ENCODE data around the gene MBNL1. TPM values are rescaled to one million over a fixed set of nuclear protein-coding genes. Genes with fewer than 3 reads are reported as not detected.
"Not testable (repeated sequence)": the region's sequence is repeated elsewhere in the genome, so short reads cannot be mapped to it uniquely, and the experiment has no call there.

The MBNL1 gene
- total RNA-seq, 1 donor from 2014 or later, result 178 TPM

GRCh38 chr3:152404976-152405375, 136.2 kb downstream of the MBNL1 start:
- intact Hi-C loops (cut with DNase I), result loop anchor here (5.0 to 10.0 kb wide), 2 partner anchors 32 to 140 kb away; partner anchors contain the start of gene MBNL1
- DNase-seq (ENCODE audit: low spot score), result no peak

GRCh38 chr3:152405915-152406802, 137.4 kb downstream of the MBNL1 start:
- intact Hi-C loops (cut with DNase I), result loop anchor here (10.0 kb wide), 1 partner anchor 141 kb away; the partner anchor contains the start of gene MBNL1

GRCh38 chr3:152413240-152413639, 144.5 kb downstream of the MBNL1 start:
- intact Hi-C loops (cut with DNase I), result no loop called here
- DNase-seq (ENCODE audit: low spot score), result no peak

More at GRCh38 chr3:152405915-152406802, 137.4 kb downstream of the MBNL1 start:
- no peak for DNase-seq (ENCODE audit: low spot score)

- DNase-seq (ENCODE audit: low spot score), result no peak
- intact Hi-C loops (cut with DNase I), result loop anchor here (2.0 kb wide), 1 partner anchor 14 kb away; no protein-coding TSS in a partner anchor
Observed at GRCh38 chr3:152416808-152417580, 148.3 kb downstream of the MBNL1 start.

GRCh38 chr3:152419748-152420147, 151.0 kb downstream of the MBNL1 start:
- intact Hi-C loops (cut with DNase I), result no loop called here
- no peak for DNase-seq (ENCODE audit: low spot score)

GRCh38 chr3:152421162-152421561, 152.4 kb downstream of the MBNL1 start:
- no peak for DNase-seq (ENCODE audit: low spot score)
- intact Hi-C loops (cut with DNase I), result no loop called here

GRCh38 chr3:152426393-152426792, 157.7 kb downstream of the MBNL1 start:
- intact Hi-C loops (cut with DNase I), result no loop called here
- no peak for DNase-seq (ENCODE audit: low spot score)

- intact Hi-C loops (cut with DNase I), result no loop called here
- no peak for DNase-seq (ENCODE audit: low spot score)
Observed at GRCh38 chr3:152428577-152428976, 159.8 kb downstream of the MBNL1 start.

GRCh38 chr3:152430223-152431002, 161.7 kb downstream of the MBNL1 start:
- no peak for DNase-seq (ENCODE audit: low spot score)
- intact Hi-C loops (cut with DNase I), result loop anchor here (2.0 kb wide), 1 partner anchor 14 kb away; no protein-coding TSS in a partner anchor

- DNase-seq (ENCODE audit: low spot score), result no peak
- intact Hi-C loops (cut with DNase I), result no loop called here
Observed at GRCh38 chr3:152434142-152434541, 165.4 kb downstream of the MBNL1 start.

- intact Hi-C loops (cut with DNase I), result loop anchor here (5.0 kb wide), 1 partner anchor 33 kb away; no protein-coding TSS in a partner anchor
Observed at GRCh38 chr3:152435210-152435609, 166.5 kb downstream of the MBNL1 start.

GRCh38 chr3:152436707-152437590, 168.2 kb downstream of the MBNL1 start:
- intact Hi-C loops (cut with DNase I), result loop anchor here (5.0 kb wide), 1 partner anchor 35 kb away; no protein-coding TSS in a partner anchor
- DNase-seq (ENCODE audit: low spot score), result no peak

More at GRCh38 chr3:152435210-152435609, 166.5 kb downstream of the MBNL1 start:
- DNase-seq (ENCODE audit: low spot score), result not testable (repeated sequence)

- intact Hi-C loops (cut with DNase I), result loop anchor here (5.0 kb wide), 1 partner anchor 36 kb away; no protein-coding TSS in a partner anchor
- DNase-seq (ENCODE audit: low spot score), result no peak
Observed at GRCh38 chr3:152438181-152438580, 169.5 kb downstream of the MBNL1 start.

- no peak for DNase-seq (ENCODE audit: low spot score)
- intact Hi-C loops (cut with DNase I), result loop anchor here (5.0 kb wide), 1 partner anchor 36 kb away; no protein-coding TSS in a partner anchor
Observed at GRCh38 chr3:152438706-152439105, 170.0 kb downstream of the MBNL1 start.

- intact Hi-C loops (cut with DNase I), result loop anchor here (5.0 to 10.0 kb wide), 3 partner anchors 135 to 365 kb away; partner anchors contain the start of gene MBNL1
- DNase-seq (ENCODE audit: low spot score), result not testable (repeated sequence)
Observed at GRCh38 chr3:152440243-152440642, 171.5 kb downstream of the MBNL1 start.

- intact Hi-C loops (cut with DNase I), result loop anchor here (1.0 to 10.0 kb wide), 5 partner anchors 139 to 369 kb away; partner anchors contain the start of gene MBNL1
- no peak for DNase-seq (ENCODE audit: low spot score)
Observed at GRCh38 chr3:152443212-152444023, 174.7 kb downstream of the MBNL1 start.

GRCh38 chr3:152444029-152444641, 175.4 kb downstream of the MBNL1 start:
- no peak for DNase-seq (ENCODE audit: low spot score)
- intact Hi-C loops (cut with DNase I), result loop anchor here (2.0 to 10.0 kb wide), 4 partner anchors 139 to 369 kb away; partner anchors contain the start of gene MBNL1

Measured in cardiac septum (tissue), 1 donor.